SK-N-SH treated with all-trans-retinoic acid at 6 μM for 48 hours (cell line): ENCODE data around the gene ADORA2A.

ENCODE experiments used
- ATAC-seq: fragments of 200-7000 bp; cut with Tn5 transposase; 3 replicates; pipeline ENCODE4 v1.9.1; 2020; ENCODE audit warnings: mild to moderate bottlenecking, moderate library complexity
- BACH2 ChIP-seq: fragments of 250-450 bp; sonication (Bioruptor Pico); IDR thresholded peaks from 2 replicates; pipeline ENCODE4 v1.9.0; 2021; ENCODE audit warnings: mild to moderate bottlenecking, borderline replicate concordance
- CREB5 ChIP-seq: fragments of 250-450 bp; sonication (Bioruptor Pico); IDR thresholded peaks from 2 replicates; pipeline ENCODE4 v1.5.1; 2020; ENCODE audit warnings: low read depth, mild to moderate bottlenecking, moderate library complexity
- CSDC2 ChIP-seq: fragments of 250-450 bp; sonication (Bioruptor Pico); IDR thresholded peaks from 2 replicates; pipeline ENCODE4 v1.5.0; 2020; ENCODE audit warnings: mild to moderate bottlenecking, moderate library complexity
- ESRRG ChIP-seq: fragments of 250-450 bp; sonication (Bioruptor Pico); IDR thresholded peaks from 2 replicates; pipeline ENCODE4 v1.6.1; 2021; ENCODE audit warnings: mild to moderate bottlenecking
- GLIS3 ChIP-seq: fragments of 250-450 bp; sonication (Bioruptor Pico); IDR thresholded peaks from 2 replicates; pipeline ENCODE4 v1.5.0; 2020; ENCODE audit warnings: mild to moderate bottlenecking, moderate library complexity
- ISL1 ChIP-seq: fragments of 250-450 bp; sonication (Bioruptor Pico); IDR thresholded peaks from 2 replicates; pipeline ENCODE4 v2.1.2; 2022; ENCODE audit warnings: mild to moderate bottlenecking, moderate library complexity
- OSR1 ChIP-seq: fragments of 250-450 bp; sonication (Bioruptor Pico); IDR thresholded peaks from 2 replicates; pipeline ENCODE4 v1.8.0; 2022; ENCODE audit warnings: moderate library complexity, mild to moderate bottlenecking, inconsistent platforms
- POU6F1 ChIP-seq: fragments of 250-450 bp; sonication (Bioruptor Pico); IDR thresholded peaks from 2 replicates; pipeline ENCODE4 v1.8.0; 2021; ENCODE audit warnings: low read depth, mild to moderate bottlenecking, moderate library complexity, borderline replicate concordance
- PPARA ChIP-seq: fragments of 250-450 bp; sonication (Bioruptor Pico); IDR thresholded peaks from 2 replicates; pipeline ENCODE4 v1.5.0; 2020; ENCODE audit warnings: mild to moderate bottlenecking, borderline replicate concordance
- RARB ChIP-seq: fragments of 250-450 bp; sonication (Bioruptor Pico); IDR thresholded peaks from 2 replicates; pipeline ENCODE4 v1.8.0; 2021; ENCODE audit warnings: mild to moderate bottlenecking, moderate library complexity
- SNAI2 ChIP-seq: fragments of 250-450 bp; sonication (Bioruptor Pico); IDR thresholded peaks from 2 replicates; pipeline ENCODE4 v1.5.0; 2020; ENCODE audit warnings: mild to moderate bottlenecking, moderate library complexity
- TOX ChIP-seq: fragments of 250-450 bp; sonication (Bioruptor Pico); IDR thresholded peaks from 2 replicates; pipeline ENCODE4 v1.8.0; 2021; ENCODE audit warnings: mild to moderate bottlenecking, moderate library complexity, borderline replicate concordance
- TSHZ2 ChIP-seq: fragments of 250-450 bp; sonication (Bioruptor Pico); IDR thresholded peaks from 2 replicates; pipeline ENCODE4 v1.5.0; 2020; ENCODE audit warnings: mild to moderate bottlenecking, moderate library complexity
- ZC3H10 ChIP-seq: fragments of 250-450 bp; sonication (Bioruptor Pico); IDR thresholded peaks from 2 replicates; pipeline ENCODE4 v1.5.1; 2021; ENCODE audit warnings: mild to moderate bottlenecking, moderate library complexity
- ZFP30 ChIP-seq: fragments of 450-650 bp; formaldehyde crosslinking; IDR thresholded peaks from 2 replicates; pipeline ENCODE4 v1.5.0; 2022; ENCODE audit warnings: mild to moderate bottlenecking, moderate library complexity
- ZNF565 ChIP-seq: fragments of 450-650 bp; formaldehyde crosslinking; conservative IDR thresholded peaks from 2 replicates; pipeline ENCODE4 v1.5.0; 2020; ENCODE audit warnings: low read depth, mild to moderate bottlenecking, moderate library complexity
- ZNF70 ChIP-seq: fragments of 450-650 bp; formaldehyde crosslinking; IDR thresholded peaks from 2 replicates; pipeline ENCODE4 v1.5.0; 2020; ENCODE audit warnings: mild to moderate bottlenecking, moderate library complexity
- ZNF8 ChIP-seq: fragments of 450-650 bp; formaldehyde crosslinking; IDR thresholded peaks from 2 replicates; pipeline ENCODE4 v1.5.0; 2020; ENCODE audit warnings: mild to moderate bottlenecking, moderate library complexity
- TF ChIP-seq, protein P1 (sequence below): fragments of 250-450 bp; sonication (Bioruptor Pico); IDR thresholded peaks from 2 replicates; pipeline ENCODE4 v1.5.1; 2021; ENCODE audit warnings: mild to moderate bottlenecking, moderate library complexity

ADORA2A gene

GRCh38 chr22:24417901-24418641 is 9.3 kb upstream of the ADORA2A start:
- TF ChIP-seq ZNF70 (no peak), CSDC2 (CRISPR knock-in tag) (no peak), OSR1 (CRISPR knock-in tag) (no peak), ISL1 (CRISPR knock-in tag) (no peak), POU6F1 (CRISPR knock-in tag) (no peak), ZNF565 (CRISPR knock-in tag) (no peak), RARB (CRISPR knock-in tag) (no peak), ESRRG (CRISPR knock-in tag) (no peak), CREB5 (CRISPR knock-in tag) (no peak), GLIS3 (CRISPR knock-in tag) (no peak), PPARA (no peak), TSHZ2 (CRISPR knock-in tag) (no peak), ZFP30 (CRISPR knock-in tag) (no peak), ZC3H10 (CRISPR knock-in tag) (no peak)
- TF ChIP-seq, protein P1, sequence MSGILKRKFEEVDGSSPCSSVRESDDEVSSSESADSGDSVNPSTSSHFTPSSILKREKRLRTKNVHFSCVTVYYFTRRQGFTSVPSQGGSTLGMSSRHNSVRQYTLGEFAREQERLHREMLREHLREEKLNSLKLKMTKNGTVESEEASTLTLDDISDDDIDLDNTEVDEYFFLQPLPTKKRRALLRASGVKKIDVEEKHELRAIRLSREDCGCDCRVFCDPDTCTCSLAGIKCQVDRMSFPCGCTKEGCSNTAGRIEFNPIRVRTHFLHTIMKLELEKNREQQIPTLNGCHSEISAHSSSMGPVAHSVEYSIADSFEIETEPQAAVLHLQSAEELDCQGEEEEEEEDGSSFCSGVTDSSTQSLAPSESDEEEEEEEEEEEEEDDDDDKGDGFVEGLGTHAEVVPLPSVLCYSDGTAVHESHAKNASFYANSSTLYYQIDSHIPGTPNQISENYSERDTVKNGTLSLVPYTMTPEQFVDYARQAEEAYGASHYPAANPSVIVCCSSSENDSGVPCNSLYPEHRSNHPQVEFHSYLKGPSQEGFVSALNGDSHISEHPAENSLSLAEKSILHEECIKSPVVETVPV = no peak
- no peak for ATAC-seq

- ATAC-seq = no peak
- TF ChIP-seq RARB (CRISPR knock-in tag) (no peak), ISL1 (CRISPR knock-in tag) (no peak), PPARA (no peak), TOX (CRISPR knock-in tag) (no peak), ESRRG (CRISPR knock-in tag) (no peak), ZC3H10 (CRISPR knock-in tag) (no peak), CSDC2 (CRISPR knock-in tag) (no peak), TSHZ2 (CRISPR knock-in tag) (no peak), SNAI2 (no peak), ZNF8 (no peak), GLIS3 (CRISPR knock-in tag) (no peak), ZNF565 (CRISPR knock-in tag) (no peak), BACH2 (no peak), ZFP30 (CRISPR knock-in tag) (no peak), OSR1 (CRISPR knock-in tag) (no peak)
- TF ChIP-seq, protein P1 = no peak
Observed at GRCh38 chr22:24418786-24419474, 8.5 kb upstream of the ADORA2A start.
